Suprapubic skin (tissue), 4 donors: ENCODE data around the gene DCP1B.

Source experiments
- CTCF ChIP-seq, 2 donors: fragments of 200-600 bp in 1 of 2; fragments of 450-650 bp in 1 of 2; sonication (generic) in 1 of 2; IDR thresholded peaks; one replicate each; pipeline ENCODE4 v1.5.1; 2016 to 2019; ENCODE audit warnings: antibody characterized with exemption in 2 of 2, mild to moderate bottlenecking in 1 of 2, moderate library complexity in 1 of 2
- EP300 ChIP-seq: sonication (generic); formaldehyde crosslinking; IDR thresholded peaks from one replicate; pipeline ENCODE4 v1.6.1; 2017; ENCODE audit warnings: antibody characterized with exemption
- POLR2A ChIP-seq, 2 donors: fragments of 450-650 bp; IDR thresholded peaks; one replicate each; pipeline ENCODE4 v1.6.1; 2017; ENCODE audit warnings: antibody characterized with exemption in 2 of 2, mild to moderate bottlenecking in 2 of 2, moderate library complexity in 2 of 2
- POLR2AphosphoS5 ChIP-seq, 3 donors: sonication (generic); formaldehyde crosslinking; IDR thresholded peaks; one replicate each; pipeline ENCODE4 v1.6.1; 2017; ENCODE audit warnings: antibody characterized with exemption in 3 of 3

- TF ChIP-seq EP300 (no peak), CTCF (IDR thresholded peaks at IDR 0.05) (no peak), POLR2A (IDR thresholded peaks at IDR 0.05) (no peak), POLR2AphosphoS5 (IDR thresholded peaks at IDR 0.05) (no peak)
These were observed 12.7 kb upstream of the DCP1B start for GRCh38 chr12:2016862-2017545.
